MCF 10A (cell line): ENCODE measurements around the gene NATD1. TPM values are rescaled to one million over a fixed set of nuclear protein-coding genes. Genes with fewer than 3 reads are reported as not detected.

Experiments
- BruUV-seq: library from RNA; stranded (reverse); fragments of 400-500 nt; replicated peaks from 2 replicates; lab custom pipeline; 2021; lab: Mats Ljungman, UMichigan
- CTCF ChIA-PET: fragments of 300-600 bp; sonication (Branson Sonifier 250); formaldehyde crosslinking; extraction: SDS; loops from one replicate; lab custom pipeline; 2021; ENCODE audit warnings: antibody characterized with exemption, inconsistent platforms; lab: Yijun Ruan, JAX
- POLR2A ChIA-PET: fragments of 300-600, 350-650 bp; sonication (Branson Sonifier 250); formaldehyde crosslinking; extraction: SDS; loops from one replicate; lab custom pipeline; 2020; ENCODE audit warnings: antibody characterized with exemption, inconsistent platforms; lab: Yijun Ruan, JAX
- DNase-seq: peaks from one replicate; pipeline ENCODE4 v3.0.0-alpha.2; 2018; ENCODE audit not compliant: unreplicated experiment
- H3K27ac Mint-ChIP-seq: one replicate; pipeline ENCODE4 v1.8.0; 2022; ENCODE audit warnings: mild to moderate bottlenecking, low read depth, mixed read lengths; ENCODE audit not compliant: unreplicated experiment
- H3K27me3 Mint-ChIP-seq: one replicate; pipeline ENCODE4 v1.8.0; 2022; ENCODE audit warnings: mixed read lengths; ENCODE audit not compliant: insufficient read depth, unreplicated experiment
- H3K36me3 Mint-ChIP-seq: one replicate; pipeline ENCODE4 v1.8.0; 2022; ENCODE audit warnings: mild to moderate bottlenecking, moderate library complexity, mixed read lengths; ENCODE audit not compliant: insufficient read depth, unreplicated experiment
- H3K4me1 Mint-ChIP-seq: one replicate; pipeline ENCODE4 v1.8.0; 2022; ENCODE audit warnings: mixed read lengths; ENCODE audit not compliant: insufficient read depth, unreplicated experiment
- H3K4me3 Mint-ChIP-seq: one replicate; pipeline ENCODE4 v1.8.0; 2022; ENCODE audit warnings: mild to moderate bottlenecking, moderate library complexity, mixed read lengths; ENCODE audit not compliant: unreplicated experiment
- H3K9me3 Mint-ChIP-seq: one replicate; pipeline ENCODE4 v1.8.0; 2022; ENCODE audit warnings: mixed read lengths; ENCODE audit not compliant: unreplicated experiment
- CTCF ChIP-seq: fragments of 200-600 bp; IDR thresholded peaks from one replicate; pipeline ENCODE4 v1.8.0; 2022; ENCODE audit warnings: antibody characterized with exemption, mild to moderate bottlenecking; ENCODE audit not compliant: unreplicated experiment
- intact Hi-C: fragments of 100-400 bp; cut with micrococcal nuclease; formaldehyde crosslinking; loops from 2 replicates; pipeline ENCODE4 v1.14.1; 2022
- total RNA-seq: library from RNA; stranded (reverse); gene quantifications from 2 replicates; pipeline ENCODE4 v1.2.3, GENCODE V29; 2022

NATD1 gene
- total RNA-seq, 1 experiment from 2014 or later: 2.3 TPM

GRCh38 chr17:21262259-21262993 is 9.2 kb upstream of the NATD1 start:
- Mint-ChIP-seq H3K27me3 (no peaks in the 10 kb centered on the region), H3K36me3 (no peaks in the 10 kb centered on the region), H3K4me1 (peaks cover 19% of the 10 kb centered on the region), H3K9me3 (peaks cover 5% of the 10 kb centered on the region), H3K27ac (no peak overlapping the region), H3K4me3 (no peak overlapping the region)
- CTCF ChIA-PET: interaction anchor here (0.6 to 0.7 kb wide), 4 partner anchors 8 to 1036 kb away, joined by 3 to 4 read pairs (median 3); no protein-coding TSS in a partner anchor
- POLR2A ChIA-PET: interaction anchor here (0.9 to 1.8 kb wide), 5 partner anchors 20 to 220 kb away, joined by 3 to 11 read pairs (median 4); partner anchors contain the start of gene USP22
- BruUV-seq: no TSS peak
- intact Hi-C loops: no loop called here
- no peak for TF ChIP-seq CTCF
- DNase-seq: no peak

GRCh38 chr17:21258593-21258992 is 5.4 kb upstream of the NATD1 start:
- no peak for DNase-seq
- Mint-ChIP-seq H3K4me1 (peaks cover 12% of the 10 kb centered on the region), H3K27me3 (no peaks in the 10 kb centered on the region), H3K36me3 (no peaks in the 10 kb centered on the region), H3K9me3 (peaks cover 6% of the 10 kb centered on the region), H3K27ac (no peak overlapping the region), H3K4me3 (no peak overlapping the region)
- intact Hi-C loops: no loop called here
- CTCF ChIA-PET: no interaction called here
- no peak for TF ChIP-seq CTCF
- POLR2A ChIA-PET: interaction anchor here (1.1 kb wide), 1 partner anchor 17 kb away, joined by 3 read pairs; no protein-coding TSS in a partner anchor
- BruUV-seq: no TSS peak

GRCh38 chr17:21253646-21254441 is 634 bp upstream of the NATD1 start:
- H3K36me3 Mint-ChIP-seq: no peaks in the 10 kb centered on the region
- no peak for DNase-seq
- no peaks in the 10 kb centered on the region for H3K27me3 Mint-ChIP-seq
- H3K4me3 Mint-ChIP-seq: peak overlapping the region; percentile 70
- peaks cover 17% of the 10 kb centered on the region for H3K4me1 Mint-ChIP-seq
- TF ChIP-seq CTCF: no peak
- ChIA-PET CTCF (interaction anchor here (0.6 to 2.2 kb wide), 5 partner anchors 9 to 128 kb away, joined by 3 to 7 read pairs (median 3); no protein-coding TSS in a partner anchor), POLR2A (interaction anchor here (0.6 to 2.6 kb wide), 8 partner anchors 10 to 291 kb away, joined by 3 to 17 read pairs (median 6); partner anchors contain the start of gene TMEM11)
- no peak overlapping the region for H3K27ac Mint-ChIP-seq
- BruUV-seq: no TSS peak
- peaks cover 6% of the 10 kb centered on the region for H3K9me3 Mint-ChIP-seq
- intact Hi-C loops: no loop called here
